CD4-positive, alpha-beta T cell treated with Interleukin-17A for 1 hour (primary cell): ENCODE results near the gene AAGAB.
"Not testable (repeated sequence)": the region's sequence is repeated elsewhere in the genome, so short reads cannot be mapped to it uniquely, and the experiment has no call there.

ENCODE experiments used
- DNase-seq: peaks from one replicate; pipeline ENCODE4 v3.0.0-alpha.2; 2020

The AAGAB gene

DNA sequence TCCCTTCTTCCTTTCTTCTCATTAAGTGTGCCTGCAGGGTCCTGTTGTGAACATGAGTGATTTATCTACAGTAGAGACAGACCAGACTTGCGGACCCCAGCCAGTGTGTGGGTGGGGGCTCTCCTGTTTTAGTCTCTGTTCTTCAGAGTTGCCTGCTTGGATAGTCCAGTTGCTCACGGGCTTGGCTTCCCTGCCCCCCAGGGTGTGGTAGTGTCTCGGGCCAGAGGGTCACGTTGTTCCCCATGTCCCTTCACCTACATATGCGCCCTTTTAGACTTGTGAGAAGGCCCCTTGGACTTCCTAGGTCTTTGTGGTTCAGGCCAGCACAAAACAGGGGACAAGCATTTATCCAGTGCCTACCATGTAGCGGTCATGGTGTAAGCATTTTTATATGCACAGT lies 85.8 kb downstream of the AAGAB start:
- DNase-seq, result no peak

DNA sequence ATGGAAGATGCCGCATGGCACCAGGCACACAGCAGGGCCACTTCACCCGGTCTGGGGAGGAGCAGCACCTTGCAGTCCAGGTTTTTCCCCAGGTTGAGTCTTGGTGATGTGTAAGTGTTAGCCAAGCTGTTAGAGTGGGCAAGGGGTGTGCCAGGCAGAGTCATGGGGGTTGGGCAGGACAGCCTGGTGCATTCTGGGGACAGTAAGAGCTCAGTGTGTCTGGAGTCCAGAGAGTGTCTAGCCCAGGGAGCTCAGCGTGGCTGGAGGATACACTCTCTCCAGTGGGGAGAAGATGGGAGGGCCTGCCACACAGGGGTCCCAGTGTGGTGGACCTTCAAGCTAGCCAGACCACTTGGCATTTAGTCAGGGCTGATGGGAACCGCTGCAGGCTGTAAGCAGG lies 87.4 kb downstream of the AAGAB start:
- no peak for DNase-seq

GRCh38 chr15:67166280-67167009 lies 88.0 kb downstream of the AAGAB start:
- no peak for DNase-seq

DNA sequence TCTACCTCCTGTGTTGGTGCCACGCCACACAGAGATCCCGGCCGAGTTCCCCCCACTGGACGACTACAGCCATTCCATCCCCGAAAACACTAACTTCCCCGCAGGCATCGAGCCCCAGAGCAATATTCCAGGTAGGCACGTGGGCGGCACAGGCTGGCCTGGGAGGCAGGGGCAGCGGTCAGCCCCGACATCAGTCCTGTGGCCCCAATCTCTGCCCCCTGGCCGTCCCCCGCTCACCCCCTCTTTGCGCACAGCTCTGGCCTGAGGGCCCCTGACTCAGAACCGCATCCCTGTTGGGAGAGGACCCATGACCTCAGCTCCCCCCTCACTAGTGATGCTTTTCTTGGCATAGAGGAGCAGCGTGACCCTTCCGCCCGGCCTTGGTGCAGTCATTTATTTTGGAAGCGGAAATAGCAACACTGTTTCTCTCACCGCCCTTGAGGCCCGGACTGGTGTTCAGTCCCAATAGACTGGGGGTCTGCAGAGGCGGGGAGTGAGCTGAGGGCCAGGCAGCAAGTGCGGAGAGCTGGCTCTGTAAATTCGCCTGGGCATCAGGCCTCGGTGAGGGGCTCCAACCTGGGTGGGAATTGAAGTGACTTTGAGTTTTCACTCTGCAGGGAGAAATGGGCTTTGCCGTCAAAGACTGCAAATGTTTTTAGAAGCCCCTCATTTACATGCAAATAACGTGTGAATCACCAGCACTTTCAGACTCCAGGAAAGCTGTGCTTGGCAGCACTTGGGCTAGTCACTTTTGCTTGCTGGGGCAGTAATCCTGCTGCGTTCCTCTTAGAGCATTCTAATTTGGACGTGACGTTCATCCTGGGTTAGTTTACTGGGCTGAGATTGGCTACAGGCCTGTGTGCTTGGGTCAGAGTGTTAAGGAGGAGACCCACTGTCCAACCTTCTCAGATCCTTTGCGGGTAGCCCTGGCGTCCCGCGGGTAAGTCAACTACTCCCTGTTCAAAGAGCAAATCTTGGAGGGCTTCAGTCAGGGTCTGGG lies 88.9 kb downstream of the AAGAB start:
- DNase-seq, result no peak

- no peak for DNase-seq
These were observed 89.6 kb downstream of the AAGAB start for GRCh38 chr15:67164811-67165253.

- no peak for DNase-seq
These were observed 90.1 kb downstream of the AAGAB start for GRCh38 chr15:67164401-67164791.

- no peak for DNase-seq
These were observed 91.3 kb downstream of the AAGAB start for GRCh38 chr15:67163180-67163579.

GRCh38 chr15:67161881-67162280 lies 92.6 kb downstream of the AAGAB start:
- no peak for DNase-seq

DNA sequence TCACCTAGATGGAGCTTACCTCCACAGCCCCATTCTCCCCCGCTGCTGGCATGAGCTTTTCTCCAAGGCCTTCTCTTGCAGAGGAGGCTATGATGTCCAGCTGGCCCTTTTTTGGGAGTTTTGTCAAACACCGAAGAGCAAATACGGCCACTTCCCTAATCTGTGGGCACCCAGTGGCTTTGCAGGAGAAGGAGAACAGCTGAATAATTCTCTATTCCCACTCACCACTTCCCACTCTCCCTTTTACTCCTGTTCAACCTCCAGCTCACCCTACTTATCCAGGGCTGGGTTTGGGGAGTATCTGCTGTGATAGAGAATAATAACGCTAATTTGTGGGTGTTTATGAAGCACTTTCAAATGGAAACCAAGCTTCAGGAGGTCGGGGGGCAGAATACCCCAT lies 93.0 kb downstream of the AAGAB start:
- no peak for DNase-seq

DNA sequence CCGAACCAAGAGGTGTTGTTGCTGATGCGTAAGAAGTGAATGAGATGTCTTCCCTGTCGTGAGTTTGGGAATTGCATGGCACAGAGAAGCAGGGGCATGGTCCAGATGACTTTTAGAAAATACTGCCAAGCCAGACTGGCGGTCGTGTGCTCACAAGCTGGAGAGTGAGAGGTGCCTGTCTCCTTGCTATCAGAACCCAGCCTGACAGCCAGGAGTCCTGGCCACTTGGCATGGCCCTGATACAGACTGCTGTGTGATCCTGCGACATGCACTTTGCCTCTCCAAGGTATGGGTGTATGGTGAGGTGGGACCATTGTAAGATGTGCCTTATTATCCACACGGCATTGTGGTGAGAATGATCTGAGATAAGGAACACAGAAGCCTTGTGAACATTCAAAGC lies 96.1 kb downstream of the AAGAB start:
- DNase-seq, result no peak

DNA sequence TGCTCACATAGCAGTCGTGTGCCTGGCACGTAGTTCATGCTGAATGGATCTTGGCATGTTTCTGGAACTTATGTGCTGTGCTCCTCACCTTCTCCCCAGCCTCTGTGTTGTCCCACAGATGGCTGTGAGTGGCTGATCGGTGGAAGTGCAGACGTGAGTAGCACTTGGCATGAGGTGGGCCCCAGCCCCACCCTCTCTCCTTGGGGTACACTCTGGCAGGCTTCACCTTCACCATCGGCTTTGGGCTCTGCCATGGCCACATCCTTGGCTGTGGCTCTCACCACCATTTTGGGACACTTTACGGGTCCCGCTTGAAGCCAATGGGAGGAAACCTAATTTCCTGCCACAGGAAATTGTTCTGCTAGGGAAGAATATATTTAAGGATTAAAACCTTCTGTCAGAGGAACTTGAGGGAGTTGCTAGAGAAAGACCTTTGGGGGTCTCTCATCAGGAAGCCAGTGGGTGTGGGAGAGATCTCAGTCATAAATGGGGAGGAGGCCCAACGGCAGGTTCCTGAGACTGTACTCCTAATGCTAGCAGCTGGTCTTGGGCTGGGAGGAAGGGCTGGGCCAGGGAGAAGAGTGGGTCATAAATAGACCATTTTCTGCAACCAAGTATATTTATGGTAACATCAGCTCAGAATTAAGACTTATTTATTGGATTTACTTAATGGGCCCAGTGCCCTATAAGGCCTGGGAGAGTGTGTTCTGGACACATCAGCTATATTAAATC lies 96.8 kb downstream of the AAGAB start:
- no peak for DNase-seq

GRCh38 chr15:67156834-67157233 lies 97.6 kb downstream of the AAGAB start:
- no peak for DNase-seq

- DNase-seq, result no peak
These were observed 98.0 kb downstream of the AAGAB start for GRCh38 chr15:67156426-67156825.

GRCh38 chr15:67154249-67154648 lies 100.2 kb downstream of the AAGAB start:
- no peak for DNase-seq

DNA sequence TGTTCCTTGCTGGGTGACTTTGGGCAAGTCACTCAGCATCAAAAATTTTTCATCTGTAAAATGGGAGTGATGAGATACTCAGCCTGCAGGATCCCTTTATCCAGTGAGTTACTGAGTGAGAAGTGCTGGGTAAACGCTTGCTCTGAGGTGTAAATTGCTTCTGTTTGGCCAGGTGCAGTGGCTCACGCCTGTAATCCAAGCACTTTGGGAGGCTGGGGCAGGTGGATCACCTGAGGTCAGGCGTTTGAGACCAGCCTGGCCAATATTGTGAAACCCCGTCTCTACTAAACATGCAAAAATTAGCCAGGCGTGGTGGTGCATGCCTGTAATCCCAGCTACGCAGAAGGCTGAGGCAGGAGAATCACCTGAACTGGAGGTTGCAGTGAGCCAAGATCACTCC lies 101.4 kb downstream of the AAGAB start:
- DNase-seq, result not testable (repeated sequence)

- DNase-seq, result no peak
These were observed 102.0 kb downstream of the AAGAB start for GRCh38 chr15:67152429-67152828.
